GM13977 (cell line): ENCODE results near the gene IWS1.

Experiments used
- DNase-seq: peaks from one replicate; pipeline ENCODE4 v3.0.0; 2012; ENCODE audit warnings: low spot score
- CTCF ChIP-seq: IDR thresholded peaks from 2 replicates; pipeline ENCODE4 v1.5.1; 2012; ENCODE audit warnings: mild to moderate bottlenecking, control low read depth; ENCODE audit not compliant: insufficient read depth; ENCODE audit errors: extremely low read depth, missing control alignments
- in situ Hi-C: fragments of 300-500 bp; cut with MboI; formaldehyde crosslinking; loops from one replicate; pipeline ENCODE4 v1.12.0; 2022; ENCODE audit warnings: low sequenced_read_pairs, low pct_unique_long_range_greater_than_20kb, mixed read lengths, inconsistent platforms; ENCODE audit not compliant: unreplicated experiment

The IWS1 gene

GRCh38 chr2:127503491-127503890 lies 22.8 kb downstream of the IWS1 start:
- no peak for DNase-seq
- in situ Hi-C loops = no loop called here
- TF ChIP-seq CTCF = no peak

- DNase-seq = no peak
- TF ChIP-seq CTCF = no peak
- in situ Hi-C loops = no loop called here
Observed at GRCh38 chr2:127498386-127498785, 27.9 kb downstream of the IWS1 start.

GRCh38 chr2:127490283-127490682 lies 36.0 kb downstream of the IWS1 start:
- no peak for TF ChIP-seq CTCF
- in situ Hi-C loops = no loop called here
- no peak for DNase-seq

- no peak for DNase-seq
Observed at GRCh38 chr2:127486247-127487058, 39.8 kb downstream of the IWS1 start.

GRCh38 chr2:127485694-127486071 lies 40.6 kb downstream of the IWS1 start:
- DNase-seq = no peak
- in situ Hi-C loops = no loop called here
- TF ChIP-seq CTCF = no peak

More at GRCh38 chr2:127486247-127487058, 39.8 kb downstream of the IWS1 start:
- no peak for TF ChIP-seq CTCF
- in situ Hi-C loops = no loop called here

- DNase-seq = no peak
- in situ Hi-C loops = no loop called here
- no peak for TF ChIP-seq CTCF
Observed at GRCh38 chr2:127485051-127485693, 41.1 kb downstream of the IWS1 start.
